ENCODE results near the gene FUT4.
"Not testable (repeated sequence)": the region's sequence is repeated elsewhere in the genome, so short reads cannot be mapped to it uniquely, and the experiment has no call there.

FUT4 gene, protein sequence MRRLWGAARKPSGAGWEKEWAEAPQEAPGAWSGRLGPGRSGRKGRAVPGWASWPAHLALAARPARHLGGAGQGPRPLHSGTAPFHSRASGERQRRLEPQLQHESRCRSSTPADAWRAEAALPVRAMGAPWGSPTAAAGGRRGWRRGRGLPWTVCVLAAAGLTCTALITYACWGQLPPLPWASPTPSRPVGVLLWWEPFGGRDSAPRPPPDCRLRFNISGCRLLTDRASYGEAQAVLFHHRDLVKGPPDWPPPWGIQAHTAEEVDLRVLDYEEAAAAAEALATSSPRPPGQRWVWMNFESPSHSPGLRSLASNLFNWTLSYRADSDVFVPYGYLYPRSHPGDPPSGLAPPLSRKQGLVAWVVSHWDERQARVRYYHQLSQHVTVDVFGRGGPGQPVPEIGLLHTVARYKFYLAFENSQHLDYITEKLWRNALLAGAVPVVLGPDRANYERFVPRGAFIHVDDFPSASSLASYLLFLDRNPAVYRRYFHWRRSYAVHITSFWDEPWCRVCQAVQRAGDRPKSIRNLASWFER

DNA sequence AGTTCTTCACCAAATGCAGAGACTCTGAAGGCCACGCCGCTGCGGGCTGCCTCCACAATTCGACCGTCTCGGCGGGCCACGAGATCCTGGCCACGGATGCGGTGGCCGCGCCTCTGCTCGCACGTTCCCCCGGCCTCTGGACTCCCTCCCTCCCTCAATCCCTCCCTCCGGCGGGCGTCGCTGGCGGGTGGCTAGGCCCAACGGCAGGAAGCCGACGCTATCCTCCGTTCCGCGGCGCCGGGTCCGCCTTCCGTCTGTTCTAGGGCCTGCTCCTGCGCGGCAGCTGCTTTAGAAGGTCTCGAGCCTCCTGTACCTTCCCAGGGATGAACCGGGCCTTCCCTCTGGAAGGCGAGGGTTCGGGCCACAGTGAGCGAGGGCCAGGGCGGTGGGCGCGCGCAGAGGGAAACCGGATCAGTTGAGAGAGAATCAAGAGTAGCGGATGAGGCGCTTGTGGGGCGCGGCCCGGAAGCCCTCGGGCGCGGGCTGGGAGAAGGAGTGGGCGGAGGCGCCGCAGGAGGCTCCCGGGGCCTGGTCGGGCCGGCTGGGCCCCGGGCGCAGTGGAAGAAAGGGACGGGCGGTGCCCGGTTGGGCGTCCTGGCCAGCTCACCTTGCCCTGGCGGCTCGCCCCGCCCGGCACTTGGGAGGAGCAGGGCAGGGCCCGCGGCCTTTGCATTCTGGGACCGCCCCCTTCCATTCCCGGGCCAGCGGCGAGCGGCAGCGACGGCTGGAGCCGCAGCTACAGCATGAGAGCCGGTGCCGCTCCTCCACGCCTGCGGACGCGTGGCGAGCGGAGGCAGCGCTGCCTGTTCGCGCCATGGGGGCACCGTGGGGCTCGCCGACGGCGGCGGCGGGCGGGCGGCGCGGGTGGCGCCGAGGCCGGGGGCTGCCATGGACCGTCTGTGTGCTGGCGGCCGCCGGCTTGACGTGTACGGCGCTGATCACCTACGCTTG, at the start of gene FUT4:
FUT4 (plus strand) TSS at position 227 of the 951 bp plus-strand sequence; CDS start at position 440, 213 bp downstream.
- DNase-seq (ENCODE audit: low read depth in 2 of 2), result peak in 1 of 2 experiments; percentile 60

GRCh38 chr11:94494126-94494680, 49.5 kb upstream of the FUT4 start:
- no peak for DNase-seq (ENCODE audit: low read depth in 2 of 2)

GRCh38 chr11:94500181-94500580, 43.5 kb upstream of the FUT4 start:
- DNase-seq (ENCODE audit: low read depth in 2 of 2), result no peak

- no peak for DNase-seq (ENCODE audit: low read depth in 2 of 2)
Measured at GRCh38 chr11:94501522-94501921, 42.2 kb upstream of the FUT4 start.

DNA sequence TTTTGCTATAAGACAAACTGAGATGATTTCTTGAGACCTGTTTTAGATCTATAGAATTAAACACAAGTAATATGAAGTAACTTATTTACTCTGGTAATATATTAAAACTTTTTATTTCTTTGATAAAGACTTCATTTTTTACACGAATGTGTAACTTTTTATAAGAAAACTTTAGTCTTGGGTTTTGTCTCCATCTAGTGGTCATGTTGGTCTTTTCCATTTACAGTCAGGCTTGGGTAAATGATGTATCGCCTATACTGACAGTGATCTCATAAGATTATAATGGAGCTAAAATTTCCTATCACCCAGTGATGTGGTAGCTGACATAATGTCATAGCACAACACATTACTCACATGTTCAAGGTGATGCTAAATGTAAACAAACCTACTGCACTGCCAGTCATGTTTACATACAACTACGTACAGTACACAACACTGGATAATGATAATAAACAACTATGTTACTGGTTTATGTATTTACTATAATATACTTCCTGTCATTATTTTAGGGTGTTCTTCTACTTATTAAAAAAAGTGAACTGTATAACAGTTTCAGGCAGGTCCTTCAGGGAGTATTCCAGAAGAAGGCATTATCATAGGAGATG, 38.9 kb upstream of the FUT4 start:
- no peak for DNase-seq (ENCODE audit: low read depth in 2 of 2)

DNA sequence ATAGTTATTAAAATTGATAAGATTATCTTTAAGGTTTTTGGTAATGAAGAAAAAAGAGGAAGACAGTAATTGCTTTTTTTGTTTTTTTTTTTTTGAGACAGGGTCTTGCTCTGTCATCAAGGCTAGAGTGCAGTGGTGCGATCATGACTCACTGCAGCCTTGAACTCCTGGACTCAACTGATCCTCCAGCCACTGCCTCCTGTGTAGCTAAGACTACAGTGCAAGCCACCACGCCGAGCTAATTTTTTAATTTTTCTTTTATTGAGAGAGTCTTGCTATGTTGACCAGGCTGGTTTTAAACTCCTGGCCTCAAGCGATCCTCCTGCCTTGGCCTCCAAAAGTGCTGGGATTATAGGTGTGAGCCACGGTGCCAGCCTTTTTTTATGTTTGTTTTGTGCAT, 37.2 kb upstream of the FUT4 start:
- DNase-seq (ENCODE audit: low read depth in 2 of 2), result not testable (repeated sequence)

- no peak for DNase-seq (ENCODE audit: low read depth in 2 of 2)
Measured at GRCh38 chr11:94507485-94507884, 36.2 kb upstream of the FUT4 start.

GRCh38 chr11:94511932-94512781, 31.6 kb upstream of the FUT4 start, which contains the start of gene C11orf97:
C11orf97 (plus strand) TSS chr11:94512461; CDS start chr11:94512529, 68 bp downstream.
- no peak for DNase-seq (ENCODE audit: low read depth in 2 of 2)

DNA sequence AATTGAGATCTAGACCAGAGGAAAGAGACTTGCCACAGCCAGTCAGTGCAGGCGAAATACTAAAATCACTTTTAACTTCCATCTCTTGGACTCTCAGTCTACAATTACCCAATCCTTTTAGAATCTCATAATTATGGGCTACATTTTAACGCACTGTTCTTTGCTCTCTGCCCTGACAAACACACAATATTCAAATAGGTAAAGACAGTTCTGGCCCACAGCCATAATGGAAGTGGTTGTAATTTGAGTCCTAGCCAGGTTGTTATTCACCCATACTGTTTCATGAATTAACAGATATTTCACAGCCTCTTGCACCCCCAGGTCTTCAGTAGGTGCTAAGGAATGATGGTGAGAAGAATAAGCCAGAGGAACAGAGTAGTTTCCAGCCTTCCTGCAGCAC, 30.6 kb upstream of the FUT4 start:
- no peak for DNase-seq (ENCODE audit: low read depth in 2 of 2)

DNA sequence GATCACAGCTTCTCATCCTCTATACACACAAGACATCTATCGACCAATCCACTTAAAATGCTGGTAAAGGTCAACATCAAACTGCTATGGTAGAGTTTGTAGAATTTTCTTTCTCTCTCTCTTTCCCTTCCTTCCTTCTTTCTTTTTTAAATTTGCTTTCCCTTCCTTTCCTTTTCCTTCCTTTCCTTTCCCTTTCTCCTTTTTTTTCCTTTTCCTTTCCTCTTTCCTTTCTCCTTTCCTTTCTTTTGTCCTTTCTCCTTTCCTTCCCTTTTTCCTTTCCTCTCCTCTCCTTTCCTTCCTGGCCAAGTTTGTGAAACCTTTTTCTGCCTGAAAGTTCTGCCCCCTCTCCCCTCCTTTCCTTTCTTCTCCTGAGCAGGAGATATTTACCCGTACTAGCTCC, 28.3 kb upstream of the FUT4 start:
- DNase-seq (ENCODE audit: low read depth in 2 of 2), result no peak

DNA sequence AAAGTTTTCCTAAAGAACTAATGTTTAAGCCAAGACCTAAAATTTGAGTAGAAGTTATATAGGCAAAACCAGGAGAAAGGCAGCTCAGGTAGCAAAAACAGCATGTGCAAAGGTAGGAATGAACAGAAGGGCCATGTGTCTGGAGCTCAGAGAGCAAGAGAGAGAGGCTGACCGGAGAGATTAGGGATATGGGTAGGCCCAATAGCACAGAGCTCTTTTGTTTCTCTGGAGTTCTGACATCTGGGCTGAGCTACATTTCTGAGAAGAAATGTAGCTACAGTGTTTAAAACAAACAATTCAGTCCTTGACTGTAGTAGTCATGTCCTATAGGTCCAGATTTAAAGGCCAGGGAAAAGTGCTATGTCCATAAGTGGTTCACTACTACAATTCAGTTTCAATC, 27.0 kb upstream of the FUT4 start:
- DNase-seq (ENCODE audit: low read depth in 2 of 2), result no peak

GRCh38 chr11:94518300-94518699, 25.4 kb upstream of the FUT4 start:
- DNase-seq (ENCODE audit: low read depth in 2 of 2), result no peak

DNA sequence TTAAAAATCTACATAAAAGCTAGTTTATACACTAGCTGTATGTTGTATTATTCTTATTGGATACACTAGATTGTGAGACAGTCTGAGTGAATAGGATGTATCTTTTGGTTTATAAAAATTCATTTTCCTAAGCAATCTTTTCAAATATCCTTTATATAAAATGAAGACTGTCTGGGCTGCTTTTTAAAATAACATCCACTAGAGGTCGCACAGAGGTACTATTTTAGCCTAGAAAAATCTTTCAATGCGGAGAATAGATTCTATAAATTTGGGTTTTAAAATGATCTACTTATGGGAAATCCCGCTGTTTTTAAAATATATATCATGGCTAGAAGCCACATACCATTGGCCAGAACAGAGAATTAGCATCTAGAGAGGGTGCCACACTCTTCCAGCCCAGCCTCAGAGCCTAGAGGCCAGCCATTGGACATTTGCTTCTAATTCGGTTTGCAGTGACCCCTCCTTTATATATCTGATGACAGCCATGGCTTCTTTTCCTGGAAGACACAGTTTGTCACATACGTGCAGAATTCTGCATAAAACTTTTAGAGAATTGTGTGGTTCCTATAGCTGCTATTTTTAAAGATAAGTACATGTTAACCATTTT, 24.1 kb upstream of the FUT4 start:
- DNase-seq (ENCODE audit: low read depth in 2 of 2), result no peak

DNA sequence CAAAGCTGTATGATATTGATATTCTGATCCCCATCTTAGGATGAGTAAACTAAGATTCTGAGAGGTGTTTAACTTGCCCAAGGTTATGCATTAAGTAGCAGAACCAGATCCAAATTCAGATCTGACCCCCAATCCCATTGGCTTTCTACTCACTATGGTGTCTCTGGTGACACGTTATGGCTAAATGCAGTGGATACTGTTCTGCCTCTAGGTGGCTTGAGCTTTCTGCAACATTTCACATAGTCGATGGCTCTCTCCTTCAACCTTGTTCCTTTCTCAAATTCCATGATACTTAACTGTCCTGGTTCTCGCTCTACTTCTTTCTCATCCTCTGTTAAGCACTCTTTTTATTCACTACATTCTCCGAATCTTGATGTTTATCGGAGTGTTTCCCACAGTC, 22.0 kb upstream of the FUT4 start:
- DNase-seq (ENCODE audit: low read depth in 2 of 2), result no peak

DNA sequence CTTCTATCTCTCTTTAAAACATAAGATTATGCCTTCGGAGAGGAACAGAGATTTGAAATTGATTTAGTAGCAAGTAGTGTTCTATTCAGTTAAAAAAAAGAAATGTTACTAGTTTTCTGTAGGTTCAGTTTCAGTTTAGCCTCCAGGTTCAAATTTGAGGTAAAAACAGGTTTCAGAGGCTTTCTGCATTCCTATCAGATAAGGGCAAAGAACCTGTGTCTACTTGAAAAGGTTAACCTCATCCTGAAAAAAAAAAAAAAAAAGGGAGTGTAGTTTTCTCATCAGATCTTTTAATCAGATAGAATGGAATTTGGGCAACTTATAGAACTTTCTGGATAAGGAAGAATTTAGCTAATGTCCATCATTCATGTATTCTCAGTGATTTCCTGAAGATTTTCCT, 19.4 kb upstream of the FUT4 start:
- DNase-seq (ENCODE audit: low read depth in 2 of 2), result no peak

GRCh38 chr11:94525546-94526324, 18.0 kb upstream of the FUT4 start:
- peak; percentile 55 to 59 for DNase-seq (ENCODE audit: low read depth in 2 of 2)

- DNase-seq (ENCODE audit: low read depth in 2 of 2), result no peak
Measured at GRCh38 chr11:94526645-94527438, 16.9 kb upstream of the FUT4 start.

GRCh38 chr11:94528551-94528950, 15.2 kb upstream of the FUT4 start:
- DNase-seq (ENCODE audit: low read depth in 2 of 2), result no peak

DNA sequence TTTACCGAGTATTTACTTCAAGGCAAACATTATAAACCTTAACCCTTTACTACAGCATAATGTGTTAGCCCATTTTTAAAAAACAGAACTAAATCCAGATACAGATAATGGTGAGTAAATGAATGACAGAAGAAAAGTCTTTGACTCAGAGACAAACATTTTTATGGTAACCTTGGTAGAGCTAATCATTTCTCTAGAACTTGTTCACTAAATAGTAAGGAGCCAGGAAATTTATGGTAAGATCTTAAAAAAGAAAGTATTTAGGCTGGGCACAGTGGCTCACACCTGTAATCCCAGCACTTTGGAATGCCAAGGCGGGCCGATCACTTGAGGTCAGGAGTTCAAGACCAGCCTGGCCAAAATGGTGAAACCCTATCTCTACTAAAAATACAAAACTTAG, 11.5 kb upstream of the FUT4 start:
- DNase-seq (ENCODE audit: low read depth in 2 of 2), result no peak
